ENCODE data around the gene PLGRKT.

The PLGRKT gene

DNA sequence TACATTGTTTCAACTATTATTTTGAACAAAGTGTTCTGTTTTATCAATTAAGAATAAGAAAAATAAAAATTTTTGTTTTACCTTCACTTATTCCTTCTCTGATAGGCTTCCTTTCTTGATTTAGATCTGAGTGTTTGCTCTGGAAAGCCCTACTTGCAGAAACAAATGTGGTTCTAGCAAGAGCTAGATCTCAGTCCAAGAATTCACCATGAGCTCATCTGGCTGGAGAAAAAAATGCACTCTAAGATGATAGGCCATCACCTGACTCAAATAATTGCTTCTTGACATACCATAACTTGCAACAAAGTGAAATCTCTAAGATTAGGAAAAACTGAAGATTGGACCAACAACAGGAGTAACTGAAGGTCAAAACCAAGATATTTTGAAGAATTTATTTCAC is 126.9 kb downstream of the PLGRKT start:
- DNase-seq (ENCODE audit: low spot score) = no peak
